ENCODE results near the gene IL19. TPM values are rescaled to one million over a fixed set of nuclear protein-coding genes. Genes with fewer than 3 reads are reported as not detected.

The IL19 gene
- total and polyA plus RNA-seq, 2 donors (not counting 3 experiments of a cell fraction or from before 2014, with no cell fraction given), result not detected

GRCh38 chr1:206736878-206737728 is 33.5 kb upstream of the IL19 start:
- no peaks in the 10 kb centered on the region for H3K79me2 ChIP-seq (ENCODE audit: control insufficient read depth, insufficient read depth, low read length)
- peaks cover 0 to 7% of the 10 kb centered on the region in 2 experiments for H3K36me3 ChIP-seq (ENCODE audit: control insufficient read depth in 2 of 2, extremely low read depth in 1 of 2, insufficient read depth in 2 of 2, low read length in 2 of 2)
- intact Hi-C loops (cut with micrococcal nuclease) (no loop called here), dilution Hi-C loops (cut with MboI; ENCODE audit: extremely low pct_ligation_motif_present, low sequenced_read_pairs) (no loop called here)
- H3K4me1 ChIP-seq (ENCODE audit: control insufficient read depth, extremely low read depth, insufficient read depth, low read length), result peaks cover 13% of the 10 kb centered on the region
- no peak for FAIRE-seq
- no TSS peak for BruUV-seq (replicated peaks)
- no peak overlapping the region for H3K4me3 ChIP-seq (replicated peaks in 1 of 3; ENCODE audit: insufficient read depth in 1 of 3, low read depth in 1 of 3, low read length in 3 of 3)
- H3K27me3 ChIP-seq (ENCODE audit: control insufficient read depth in 2 of 2, insufficient read depth in 2 of 2, low read length in 2 of 2), result peaks cover 0 to 4% of the 10 kb centered on the region in 2 experiments
- H2AFZ ChIP-seq (ENCODE audit: low read depth, low read length), result no peak overlapping the region
- no peak overlapping the region for H3K4me2 ChIP-seq (ENCODE audit: insufficient read depth, low read length)
- no peak for DNase-seq (ENCODE audit: low read depth, low spot score)
- ChIA-PET POLR2A (no interaction called here), CTCF (interaction anchor here (1.4 to 3.3 kb wide), 3 partner anchors 11 to 176 kb away, joined by 5 to 21 read pairs (median 10); no protein-coding TSS in a partner anchor)
- H4K20me1 ChIP-seq (replicated peaks; ENCODE audit: control insufficient read depth, extremely low read depth, insufficient read depth, low read length), result no peaks in the 10 kb centered on the region
- no peak overlapping the region for H3K27ac ChIP-seq (ENCODE audit: insufficient read depth, low read depth, low read length)
- TF ChIP-seq GATA2 (IDR thresholded peaks at IDR 0.05; ENCODE audit: insufficient read depth, insufficient read length, low read depth, low read length) (no peak), EZH2 (IDR thresholded peaks at IDR 0.05; ENCODE audit: borderline replicate concordance, low read depth, low read length, severe bottlenecking) (no peak), CTCF (IDR thresholded peaks at IDR 0.05; ENCODE audit: extremely low read depth in 1 of 2, insufficient read depth in 1 of 2, low read depth in 1 of 2, low read length in 2 of 2) (no peak), MAX (IDR thresholded peaks at IDR 0.05; ENCODE audit: insufficient read depth, insufficient read length) (no peak), MYC (IDR thresholded peaks at IDR 0.05; ENCODE audit: low read depth, low read length) (no peak), POLR2AphosphoS5 (IDR thresholded peaks at IDR 0.05; ENCODE audit: insufficient read depth, low read depth, low read length) (no peak), POLR2A (IDR thresholded peaks at IDR 0.05; ENCODE audit: low read depth, low read length) (no peak), JUN (IDR thresholded peaks at IDR 0.05; ENCODE audit: borderline replicate concordance, insufficient read depth, insufficient read length, low read depth) (no peak), FOS (IDR thresholded peaks at IDR 0.05; ENCODE audit: borderline replicate concordance, insufficient read depth, low read length) (no peak)
- H3K9me3 ChIP-seq (replicated peaks; ENCODE audit: control insufficient read depth, insufficient read depth, low read length), result no peaks in the 10 kb centered on the region
- H3K9ac ChIP-seq (replicated peaks; ENCODE audit: extremely low read depth, insufficient read depth, low read length), result no peak overlapping the region
- H3K9me1 ChIP-seq (replicated peaks; ENCODE audit: control insufficient read depth, extremely low read depth, insufficient read depth, low read length), result no peaks in the 10 kb centered on the region

All from endothelial cell of umbilical vein (primary cell).